Ishikawa (cell line): ENCODE results near the gene PSMF1.

ENCODE experiments used
- CEBPB ChIP-seq: IDR thresholded peaks from 2 replicates; pipeline ENCODE4 v1.6.1; 2012
- CREB1 ChIP-seq: IDR thresholded peaks from 2 replicates; pipeline ENCODE4 v1.6.1; 2012; ENCODE audit warnings: low read depth
- EGR1 ChIP-seq: IDR thresholded peaks from 2 replicates; pipeline ENCODE4 v1.6.1; 2012
- EP300 ChIP-seq: IDR thresholded peaks from 2 replicates; pipeline ENCODE4 v1.6.1; 2012; ENCODE audit warnings: borderline replicate concordance
- FOXM1 ChIP-seq: IDR thresholded peaks from 2 replicates; pipeline ENCODE4 v1.6.1; 2012; ENCODE audit warnings: low read depth, borderline replicate concordance
- NFIC ChIP-seq: IDR thresholded peaks from 2 replicates; pipeline ENCODE4 v1.6.1; 2012
- RAD21 ChIP-seq: IDR thresholded peaks from 2 replicates; pipeline ENCODE4 v1.6.1; 2012; ENCODE audit warnings: low read depth
- TAF1 ChIP-seq: IDR thresholded peaks from 2 replicates; pipeline ENCODE4 v1.6.1; 2012; ENCODE audit warnings: low read depth, mild to moderate bottlenecking
- TCF12 ChIP-seq: IDR thresholded peaks from 2 replicates; pipeline ENCODE4 v1.6.1; 2012; ENCODE audit warnings: low read depth
- TEAD4 ChIP-seq: IDR thresholded peaks from 2 replicates; pipeline ENCODE4 v1.6.1; 2012
- YY1 ChIP-seq: IDR thresholded peaks from 2 replicates; pipeline ENCODE4 v1.6.1; 2012; ENCODE audit warnings: low read depth
- ZBTB7A ChIP-seq: IDR thresholded peaks from 2 replicates; pipeline ENCODE4 v1.6.1; 2012; ENCODE audit warnings: low read depth
- TF ChIP-seq, protein P1 (sequence below): IDR thresholded peaks from 2 replicates; pipeline ENCODE4 v1.6.1; 2012
- TF ChIP-seq, protein P2 (sequence below): IDR thresholded peaks from 2 replicates; pipeline ENCODE4 v1.6.1; 2012; ENCODE audit warnings: low read depth, mild to moderate bottlenecking
- TF ChIP-seq, protein P3 (sequence below): IDR thresholded peaks from 2 replicates; pipeline ENCODE4 v1.6.1; 2012

Gene PSMF1

DNA sequence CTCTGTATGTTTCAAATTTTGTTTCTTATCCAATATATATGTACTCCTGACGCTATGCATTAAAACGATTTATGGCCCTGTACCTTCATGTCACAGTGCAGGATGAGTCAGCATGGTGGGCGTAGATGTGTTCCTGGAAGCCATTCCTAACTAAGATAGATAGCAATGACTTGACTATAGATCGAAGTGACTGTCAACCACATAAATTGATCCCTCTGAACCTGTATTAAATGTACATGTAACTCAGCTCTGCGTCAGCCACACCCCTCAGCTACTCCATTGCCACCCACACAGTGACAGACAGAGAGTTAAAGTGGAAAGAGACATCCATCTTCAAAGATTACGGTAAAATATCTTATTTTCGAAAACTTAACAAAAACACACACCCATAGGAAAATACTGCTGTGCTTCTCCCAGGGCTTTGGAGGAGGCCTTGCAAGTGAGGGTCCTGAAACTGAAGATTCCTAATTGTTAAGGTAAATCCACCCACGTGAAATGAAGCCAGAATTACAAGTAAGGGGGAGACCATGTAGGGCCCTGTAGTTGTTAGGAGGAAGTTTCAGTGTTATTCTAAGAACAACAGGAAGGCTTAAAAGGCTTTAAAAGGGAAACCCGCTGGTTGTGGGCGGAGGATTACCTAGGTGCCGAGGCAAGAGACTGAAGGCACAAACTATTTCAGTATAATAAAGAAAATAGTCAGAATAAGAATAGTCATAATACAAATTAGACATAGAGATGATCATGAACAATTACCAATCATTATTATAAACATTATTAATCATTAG is 97.2 kb downstream of the PSMF1 start:
- TF ChIP-seq TCF12 (no peak), RAD21 (no peak), EGR1 (no peak), FOXM1 (no peak), TEAD4 (no peak), CREB1 (no peak), TAF1 (no peak), ZBTB7A (no peak), YY1 (no peak), EP300 (no peak), CEBPB (no peak), NFIC (no peak)
- TF ChIP-seq, protein P1, sequence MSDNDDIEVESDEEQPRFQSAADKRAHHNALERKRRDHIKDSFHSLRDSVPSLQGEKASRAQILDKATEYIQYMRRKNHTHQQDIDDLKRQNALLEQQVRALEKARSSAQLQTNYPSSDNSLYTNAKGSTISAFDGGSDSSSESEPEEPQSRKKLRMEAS: no peak
- TF ChIP-seq, protein P2, sequence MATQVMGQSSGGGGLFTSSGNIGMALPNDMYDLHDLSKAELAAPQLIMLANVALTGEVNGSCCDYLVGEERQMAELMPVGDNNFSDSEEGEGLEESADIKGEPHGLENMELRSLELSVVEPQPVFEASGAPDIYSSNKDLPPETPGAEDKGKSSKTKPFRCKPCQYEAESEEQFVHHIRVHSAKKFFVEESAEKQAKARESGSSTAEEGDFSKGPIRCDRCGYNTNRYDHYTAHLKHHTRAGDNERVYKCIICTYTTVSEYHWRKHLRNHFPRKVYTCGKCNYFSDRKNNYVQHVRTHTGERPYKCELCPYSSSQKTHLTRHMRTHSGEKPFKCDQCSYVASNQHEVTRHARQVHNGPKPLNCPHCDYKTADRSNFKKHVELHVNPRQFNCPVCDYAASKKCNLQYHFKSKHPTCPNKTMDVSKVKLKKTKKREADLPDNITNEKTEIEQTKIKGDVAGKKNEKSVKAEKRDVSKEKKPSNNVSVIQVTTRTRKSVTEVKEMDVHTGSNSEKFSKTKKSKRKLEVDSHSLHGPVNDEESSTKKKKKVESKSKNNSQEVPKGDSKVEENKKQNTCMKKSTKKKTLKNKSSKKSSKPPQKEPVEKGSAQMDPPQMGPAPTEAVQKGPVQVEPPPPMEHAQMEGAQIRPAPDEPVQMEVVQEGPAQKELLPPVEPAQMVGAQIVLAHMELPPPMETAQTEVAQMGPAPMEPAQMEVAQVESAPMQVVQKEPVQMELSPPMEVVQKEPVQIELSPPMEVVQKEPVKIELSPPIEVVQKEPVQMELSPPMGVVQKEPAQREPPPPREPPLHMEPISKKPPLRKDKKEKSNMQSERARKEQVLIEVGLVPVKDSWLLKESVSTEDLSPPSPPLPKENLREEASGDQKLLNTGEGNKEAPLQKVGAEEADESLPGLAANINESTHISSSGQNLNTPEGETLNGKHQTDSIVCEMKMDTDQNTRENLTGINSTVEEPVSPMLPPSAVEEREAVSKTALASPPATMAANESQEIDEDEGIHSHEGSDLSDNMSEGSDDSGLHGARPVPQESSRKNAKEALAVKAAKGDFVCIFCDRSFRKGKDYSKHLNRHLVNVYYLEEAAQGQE: no peak
- TF ChIP-seq, protein P3, sequence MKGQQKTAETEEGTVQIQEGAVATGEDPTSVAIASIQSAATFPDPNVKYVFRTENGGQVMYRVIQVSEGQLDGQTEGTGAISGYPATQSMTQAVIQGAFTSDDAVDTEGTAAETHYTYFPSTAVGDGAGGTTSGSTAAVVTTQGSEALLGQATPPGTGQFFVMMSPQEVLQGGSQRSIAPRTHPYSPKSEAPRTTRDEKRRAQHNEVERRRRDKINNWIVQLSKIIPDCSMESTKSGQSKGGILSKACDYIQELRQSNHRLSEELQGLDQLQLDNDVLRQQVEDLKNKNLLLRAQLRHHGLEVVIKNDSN: no peak
